Measurements from ENCODE around the gene PHACTR1.

The PHACTR1 gene

GRCh38 chr6:12865117-12865516 lies 148.6 kb downstream of the PHACTR1 start:
- no peak for DNase-seq

- DNase-seq, result no peak
These were observed 149.2 kb downstream of the PHACTR1 start for GRCh38 chr6:12865671-12866181.

GRCh38 chr6:12866422-12867029 lies 150.0 kb downstream of the PHACTR1 start:
- DNase-seq, result no peak

GRCh38 chr6:12869816-12870432 lies 153.4 kb downstream of the PHACTR1 start:
- no peak for DNase-seq

GRCh38 chr6:12873691-12874090 lies 157.1 kb downstream of the PHACTR1 start:
- DNase-seq, result no peak

- DNase-seq, result no peak
These were observed 158.5 kb downstream of the PHACTR1 start for GRCh38 chr6:12875051-12875450.

GRCh38 chr6:12878741-12879140 lies 162.2 kb downstream of the PHACTR1 start:
- DNase-seq, result no peak

- no peak for DNase-seq
These were observed 166.3 kb downstream of the PHACTR1 start for GRCh38 chr6:12882761-12883290.

GRCh38 chr6:12884983-12885382 lies 168.4 kb downstream of the PHACTR1 start:
- no peak for DNase-seq

- DNase-seq, result no peak
These were observed 170.6 kb downstream of the PHACTR1 start for GRCh38 chr6:12886961-12887775.

- DNase-seq, result peak; percentile 27
These were observed 173.7 kb downstream of the PHACTR1 start for GRCh38 chr6:12890171-12890790.

GRCh38 chr6:12891595-12891994 lies 175.0 kb downstream of the PHACTR1 start:
- DNase-seq, result no peak

- DNase-seq, result no peak
These were observed 175.6 kb downstream of the PHACTR1 start for GRCh38 chr6:12892151-12892550.

- no peak for DNase-seq
These were observed 176.5 kb downstream of the PHACTR1 start for GRCh38 chr6:12893036-12893435.

GRCh38 chr6:12895721-12896120 lies 179.2 kb downstream of the PHACTR1 start:
- no peak for DNase-seq

- DNase-seq, result no peak
These were observed 179.7 kb downstream of the PHACTR1 start for GRCh38 chr6:12896208-12896733.

- no peak for DNase-seq
These were observed 182.0 kb downstream of the PHACTR1 start for GRCh38 chr6:12898603-12899002.

GRCh38 chr6:12899046-12899833 lies 182.7 kb downstream of the PHACTR1 start:
- no peak for DNase-seq

- no peak for DNase-seq
These were observed 186.7 kb downstream of the PHACTR1 start for GRCh38 chr6:12903246-12903645.

GRCh38 chr6:12909833-12910232 lies 193.3 kb downstream of the PHACTR1 start:
- DNase-seq, result no peak

GRCh38 chr6:12911427-12911826 lies 194.9 kb downstream of the PHACTR1 start:
- DNase-seq, result peak; percentile 21

GRCh38 chr6:12913201-12913600 lies 196.6 kb downstream of the PHACTR1 start:
- no peak for DNase-seq
